A549 (cell line): Measurements from ENCODE around the gene LTA4H.

ENCODE experiments used
- BHLHE40 ChIP-seq: IDR thresholded peaks from 2 replicates; pipeline ENCODE4 v1.6.1; 2012; ENCODE audit warnings: low read depth, low read length, inconsistent platforms
- NR3C1 ChIP-seq: fragments of >200 bp; sonication (Bioruptor Twin); formaldehyde crosslinking; IDR thresholded peaks from 3 replicates; pipeline ENCODE4 v1.6.1; 2017
- RAD21 ChIP-seq, 2 experiments: fragments of >200 bp in 1 of 2; sonication (Bioruptor Twin) in 1 of 2; formaldehyde crosslinking in 1 of 2; IDR thresholded peaks in 1 of 2; conservative IDR thresholded peaks in 1 of 2; 2 replicates in 1 of 2; 3 replicates in 1 of 2; pipeline ENCODE4 v1.6.1; 2012 to 2018; ENCODE audit warnings: inconsistent platforms in 1 of 2
- RFX5 ChIP-seq: fragments of 450-650 bp; IDR thresholded peaks from 2 replicates; pipeline ENCODE4 v1.7.1; 2014; ENCODE audit warnings: antibody characterized with exemption, mild to moderate bottlenecking, moderate library complexity
- SREBF2 ChIP-seq: fragments of 450-650 bp; IDR thresholded peaks from 2 replicates; pipeline ENCODE4 v1.6.1; 2014; ENCODE audit warnings: mild to moderate bottlenecking, moderate library complexity
- TF ChIP-seq, protein P1 (sequence below): fragments of >200 bp; sonication (Bioruptor Twin); formaldehyde crosslinking; IDR thresholded peaks from 3 replicates; pipeline ENCODE4 v1.5.1; 2016
- TF ChIP-seq, protein P2 (sequence below): fragments of 250-450 bp; sonication (Bioruptor Pico); IDR thresholded peaks from 2 replicates; pipeline ENCODE4 v1.5.0; 2021; ENCODE audit warnings: mild to moderate bottlenecking, moderate library complexity, borderline replicate concordance
- TF ChIP-seq, protein P3 (sequence below): IDR thresholded peaks from 2 replicates; pipeline ENCODE4 v1.6.1; 2012
- TF ChIP-seq, protein P4 (sequence below): fragments of 450-650 bp; IDR thresholded peaks from 2 replicates; pipeline ENCODE4 v1.6.1; 2014; ENCODE audit warnings: antibody characterized with exemption

DNA sequence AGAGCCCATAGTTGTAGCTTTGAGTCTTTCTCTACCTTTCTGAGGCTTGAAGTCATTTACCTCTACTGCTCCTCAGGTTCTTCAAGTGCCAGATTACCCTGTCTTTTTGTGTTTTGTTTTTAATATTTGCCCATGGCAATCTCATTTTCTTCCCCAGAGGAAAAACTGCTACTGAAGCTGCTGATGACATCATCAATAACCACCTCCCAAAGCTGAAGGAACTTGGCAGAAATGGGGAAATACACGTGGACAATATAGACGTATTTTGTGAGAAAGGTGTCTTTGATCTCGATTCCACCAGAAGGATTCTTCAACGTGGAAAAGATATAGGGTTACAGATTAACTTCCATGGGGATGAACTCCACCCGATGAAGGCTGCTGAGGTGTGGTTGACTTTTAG, 75.1 kb downstream of the LTA4H start:
- TF ChIP-seq BHLHE40 (no peak), RFX5 (no peak), SREBF2 (no peak), RAD21 (conservative IDR thresholded peaks at IDR 0.05 in 1 of 2, IDR thresholded peaks at IDR 0.05 in 1 of 2) (no peak), NR3C1 (no peak)
- TF ChIP-seq, protein P1, sequence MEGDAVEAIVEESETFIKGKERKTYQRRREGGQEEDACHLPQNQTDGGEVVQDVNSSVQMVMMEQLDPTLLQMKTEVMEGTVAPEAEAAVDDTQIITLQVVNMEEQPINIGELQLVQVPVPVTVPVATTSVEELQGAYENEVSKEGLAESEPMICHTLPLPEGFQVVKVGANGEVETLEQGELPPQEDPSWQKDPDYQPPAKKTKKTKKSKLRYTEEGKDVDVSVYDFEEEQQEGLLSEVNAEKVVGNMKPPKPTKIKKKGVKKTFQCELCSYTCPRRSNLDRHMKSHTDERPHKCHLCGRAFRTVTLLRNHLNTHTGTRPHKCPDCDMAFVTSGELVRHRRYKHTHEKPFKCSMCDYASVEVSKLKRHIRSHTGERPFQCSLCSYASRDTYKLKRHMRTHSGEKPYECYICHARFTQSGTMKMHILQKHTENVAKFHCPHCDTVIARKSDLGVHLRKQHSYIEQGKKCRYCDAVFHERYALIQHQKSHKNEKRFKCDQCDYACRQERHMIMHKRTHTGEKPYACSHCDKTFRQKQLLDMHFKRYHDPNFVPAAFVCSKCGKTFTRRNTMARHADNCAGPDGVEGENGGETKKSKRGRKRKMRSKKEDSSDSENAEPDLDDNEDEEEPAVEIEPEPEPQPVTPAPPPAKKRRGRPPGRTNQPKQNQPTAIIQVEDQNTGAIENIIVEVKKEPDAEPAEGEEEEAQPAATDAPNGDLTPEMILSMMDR: no peak
- TF ChIP-seq, protein P2, sequence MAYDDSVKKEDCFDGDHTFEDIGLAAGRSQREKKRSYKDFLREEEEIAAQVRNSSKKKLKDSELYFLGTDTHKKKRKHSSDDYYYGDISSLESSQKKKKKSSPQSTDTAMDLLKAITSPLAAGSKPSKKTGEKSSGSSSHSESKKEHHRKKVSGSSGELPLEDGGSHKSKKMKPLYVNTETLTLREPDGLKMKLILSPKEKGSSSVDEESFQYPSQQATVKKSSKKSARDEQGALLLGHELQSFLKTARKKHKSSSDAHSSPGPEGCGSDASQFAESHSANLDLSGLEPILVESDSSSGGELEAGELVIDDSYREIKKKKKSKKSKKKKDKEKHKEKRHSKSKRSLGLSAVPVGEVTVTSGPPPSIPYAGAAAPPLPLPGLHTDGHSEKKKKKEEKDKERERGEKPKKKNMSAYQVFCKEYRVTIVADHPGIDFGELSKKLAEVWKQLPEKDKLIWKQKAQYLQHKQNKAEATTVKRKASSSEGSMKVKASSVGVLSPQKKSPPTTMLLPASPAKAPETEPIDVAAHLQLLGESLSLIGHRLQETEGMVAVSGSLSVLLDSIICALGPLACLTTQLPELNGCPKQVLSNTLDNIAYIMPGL (CRISPR knock-in tag): no peak
- TF ChIP-seq, protein P3, sequence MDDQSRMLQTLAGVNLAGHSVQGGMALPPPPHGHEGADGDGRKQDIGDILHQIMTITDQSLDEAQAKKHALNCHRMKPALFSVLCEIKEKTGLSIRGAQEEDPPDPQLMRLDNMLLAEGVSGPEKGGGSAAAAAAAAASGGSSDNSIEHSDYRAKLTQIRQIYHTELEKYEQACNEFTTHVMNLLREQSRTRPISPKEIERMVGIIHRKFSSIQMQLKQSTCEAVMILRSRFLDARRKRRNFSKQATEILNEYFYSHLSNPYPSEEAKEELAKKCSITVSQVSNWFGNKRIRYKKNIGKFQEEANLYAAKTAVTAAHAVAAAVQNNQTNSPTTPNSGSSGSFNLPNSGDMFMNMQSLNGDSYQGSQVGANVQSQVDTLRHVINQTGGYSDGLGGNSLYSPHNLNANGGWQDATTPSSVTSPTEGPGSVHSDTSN: no peak
- TF ChIP-seq, protein P4, sequence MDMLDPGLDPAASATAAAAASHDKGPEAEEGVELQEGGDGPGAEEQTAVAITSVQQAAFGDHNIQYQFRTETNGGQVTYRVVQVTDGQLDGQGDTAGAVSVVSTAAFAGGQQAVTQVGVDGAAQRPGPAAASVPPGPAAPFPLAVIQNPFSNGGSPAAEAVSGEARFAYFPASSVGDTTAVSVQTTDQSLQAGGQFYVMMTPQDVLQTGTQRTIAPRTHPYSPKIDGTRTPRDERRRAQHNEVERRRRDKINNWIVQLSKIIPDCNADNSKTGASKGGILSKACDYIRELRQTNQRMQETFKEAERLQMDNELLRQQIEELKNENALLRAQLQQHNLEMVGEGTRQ: no peak
